ENCODE measurements around the gene GPRIN2. TPM values are rescaled to one million over a fixed set of nuclear protein-coding genes. Genes with fewer than 3 reads are reported as not detected.

Gene GPRIN2
- total and polyA plus RNA-seq, 2 of the 8 experiments (the other 6 are each of a cell fraction or from before 2014, with no cell fraction given): 14.3 to 18.6 TPM

DNA sequence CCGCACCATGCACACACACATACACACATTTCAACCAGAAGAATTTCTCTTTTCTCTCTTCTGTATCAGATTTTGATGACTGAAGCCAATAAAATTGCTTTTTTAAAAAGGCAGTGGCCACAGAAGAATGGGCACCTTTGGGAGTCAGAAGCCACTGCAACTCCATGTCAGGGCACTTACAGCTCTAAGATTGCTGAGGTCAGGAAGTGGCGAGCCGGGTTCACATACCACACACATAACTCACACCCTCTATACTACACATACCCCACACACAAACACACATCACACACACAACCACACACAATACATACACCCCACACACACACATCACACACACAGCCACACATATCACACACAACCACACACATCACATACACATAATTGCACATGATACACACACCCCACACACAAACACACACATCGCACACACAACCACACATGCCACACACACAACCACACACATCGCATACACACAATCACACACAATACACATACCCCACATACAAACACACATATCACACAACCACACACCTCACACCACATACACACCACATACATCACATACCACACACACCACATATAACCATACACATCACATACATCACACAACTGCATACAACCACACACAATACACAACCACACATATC is 31.2 kb downstream of the GPRIN2 start:
- no peak overlapping the region for H3K18ac ChIP-seq (ENCODE audit: extremely low read depth, low read length)
- peaks cover 0 to 7% (median 0%) of the 10 kb centered on the region in 4 experiments; a peak in 1 of 7 replicates for H3K4me1 ChIP-seq (replicated peaks in 1 of 4; ENCODE audit: control insufficient read depth in 3 of 4, insufficient read depth in 4 of 4, low read length in 3 of 4)
- H3K23ac ChIP-seq (ENCODE audit: insufficient read length): no peak overlapping the region
- peak overlapping the region in 1 of 4 experiments; percentile 32; a peak in 1 of 7 replicates for H3K9ac ChIP-seq (replicated peaks in 1 of 4; ENCODE audit: extremely low read depth in 1 of 4, low read depth in 3 of 4, low read length in 3 of 4)
- WGBS, 2 experiments (ENCODE audit: extremely low coverage in 1 of 2, insufficient coverage in 1 of 2, insufficient read length in 1 of 2, insufficient replicate concordance in 2 of 2, low coverage in 1 of 2, low lambda C conversion rate in 2 of 2, missing lambda C conversion rate in 1 of 2): 94 to 100% methylated on average over 1 to 5 of the region's 5 CpGs
- no peaks in the 10 kb centered on the region; a peak in 1 of 8 replicates for H3K36me3 ChIP-seq (ENCODE audit: control insufficient read depth in 2 of 4, insufficient read depth in 4 of 4, low read length in 3 of 4)
- H3K27ac ChIP-seq (ENCODE audit: low read depth, low read length): no peak overlapping the region
- no peak overlapping the region for H3K4me3 ChIP-seq (ENCODE audit: extremely low read depth in 1 of 4, insufficient read depth in 2 of 4, low read depth in 3 of 4, low read length in 4 of 4)
- peaks cover 14% of the 10 kb centered on the region for H3K23me2 ChIP-seq (ENCODE audit: low read depth, low read length)
- H4K91ac ChIP-seq (replicated peaks; ENCODE audit: insufficient read length, low read length): peak overlapping the region; percentile 86
- H2BK120ac ChIP-seq (replicated peaks; ENCODE audit: low read depth, low read length): peak overlapping the region; percentile 3
- no peak for TF ChIP-seq BRCA1 (IDR thresholded peaks at IDR 0.05; ENCODE audit: low read depth, low read length)
- 0 out of 2 replicates have a peak overlapping the region, but pooled peaks have one; percentile 12 for H2AFZ ChIP-seq (ENCODE audit: low read length)
- FAIRE-seq (no peak), DNase-seq (ENCODE audit: low read depth in 1 of 2, low spot score in 2 of 2) (no peak)
- no peaks in the 10 kb centered on the region for H3K79me1 ChIP-seq (ENCODE audit: low read depth, low read length)
- peak overlapping the region; percentile 80 for H3K4ac ChIP-seq (replicated peaks; ENCODE audit: insufficient read length, low read depth, low read length)
- no peak overlapping the region for H3K4me2 ChIP-seq (ENCODE audit: insufficient read depth in 1 of 2, low read depth in 2 of 2, low read length in 2 of 2)
- H2BK12ac ChIP-seq (ENCODE audit: low read depth, low read length): peak overlapping the region; percentile 10; the same call in 1 of the 2 replicates
- H4K5ac ChIP-seq (ENCODE audit: insufficient read length, low read depth, low read length): no peak overlapping the region
- H3K56ac ChIP-seq (replicated peaks; ENCODE audit: insufficient read length, low read depth, low read length): peak overlapping the region; percentile 100
- peak overlapping the region; percentile 69 for H2AK5ac ChIP-seq (ENCODE audit: low read depth, low read length)
- H2BK15ac ChIP-seq (ENCODE audit: low read length): peak overlapping the region; percentile 8; the same call in 1 of the 2 replicates
- CTCF ChIA-PET (ENCODE audit: partially characterized antibody): interaction anchor here (0.8 to 4.8 kb wide), 3 partner anchors 10 to 945 kb away, joined by 3 to 27 read pairs (median 3); no protein-coding TSS in a partner anchor
- peak overlapping the region; percentile 3; the same call in 1 of the 2 replicates for H2BK20ac ChIP-seq (ENCODE audit: low read length)
- peak overlapping the region; percentile 1; the same call in 1 of the 2 replicates for H2BK5ac ChIP-seq (ENCODE audit: low read depth, low read length)
- no peaks in the 10 kb centered on the region for H3K9me3 ChIP-seq (ENCODE audit: insufficient read depth in 2 of 2, low read depth in 1 of 2, low read length in 1 of 2)
- H3K27me3 ChIP-seq (replicated peaks in 1 of 4; ENCODE audit: control insufficient read depth in 3 of 4, extremely low read depth in 1 of 4, insufficient read depth in 3 of 4, low read length in 3 of 4): 0 out of 7 replicates have a peak, but pooled peaks cover 0 to 3% (median 0%) of the 10 kb centered on the region in 4 experiments
- H3K79me2 ChIP-seq (ENCODE audit: control insufficient read depth in 1 of 2, insufficient read depth in 2 of 2, low read length in 2 of 2): peaks cover 0 to 6% of the 10 kb centered on the region in 2 experiments; a peak in 1 of 4 replicates
- H4K20me1 ChIP-seq (replicated peaks in 1 of 2; ENCODE audit: control insufficient read depth in 1 of 2, insufficient read depth in 2 of 2, low read length in 2 of 2): peaks cover 0 to 15% of the 10 kb centered on the region in 2 experiments
- 0 out of 2 replicates have a peak overlapping the region, but pooled peaks have one; percentile 30 for H4K8ac ChIP-seq (ENCODE audit: extremely low read depth, insufficient read depth, low read length)
- POLR2A ChIA-PET (ENCODE audit: partially characterized antibody): no interaction called here
- no peak overlapping the region for H3K14ac ChIP-seq (ENCODE audit: insufficient read length)
